ENCODE results near the gene CMTR1.

GRCh38 chr6:37525460-37526357 lies 92.7 kb downstream of the CMTR1 start:
- TF ChIP-seq CTCF (IDR thresholded peaks at IDR 0.05) (no peak), POLR2AphosphoS5 (IDR thresholded peaks at IDR 0.05; ENCODE audit: low read depth, low read length) (no peak), TCF7L2 (IDR thresholded peaks at IDR 0.05; ENCODE audit: low read depth, low read length) (no peak)

Measured in Panc1 (cell line).